Stimulated activated naive CD4-positive, alpha-beta T cell (primary cell): ENCODE results near the gene C6orf132.
A peak's percentile ranks its signal among the peaks of the same experiment; 100 is the strongest.

Experiments
- DNase-seq, 6 experiments: peaks; one replicate each; lab custom pipeline; 2025; lab: John Stamatoyannopoulos, UW

C6orf132 gene

DNA sequence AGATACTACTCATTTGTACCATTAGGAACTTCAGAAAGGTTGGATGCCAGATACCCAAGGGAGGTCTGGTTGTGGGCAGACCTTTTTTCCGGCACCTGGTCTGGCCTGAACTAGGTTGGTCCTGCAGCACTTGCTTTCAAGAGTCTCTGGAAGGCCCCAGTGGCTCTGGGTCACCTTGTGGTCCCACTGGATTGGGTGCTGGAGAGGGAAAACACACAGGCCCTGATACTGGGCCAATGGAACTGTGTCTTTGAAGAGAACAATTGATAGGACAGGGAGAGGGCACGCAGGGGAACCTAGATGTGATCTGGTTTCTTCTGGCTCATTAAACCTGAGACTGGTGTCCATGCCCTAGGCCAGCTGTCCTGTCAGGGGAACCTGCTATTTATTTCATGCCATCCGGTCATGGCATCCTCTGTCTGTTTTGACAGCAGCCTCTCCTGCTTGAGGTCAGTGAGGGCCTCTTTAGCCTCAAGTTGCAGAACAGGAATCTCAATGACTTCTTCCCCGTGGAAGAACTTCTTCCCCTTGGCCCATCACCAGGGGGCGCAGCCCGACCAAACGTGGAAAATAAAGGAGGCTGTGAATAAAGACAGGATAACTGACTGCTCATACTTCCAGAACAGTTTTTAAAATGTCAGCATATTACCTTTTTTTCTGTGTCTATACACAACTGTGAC lies 67.1 kb downstream of the C6orf132 start:
- DNase-seq = peak in 5 of 6 experiments; percentile 17 to 43 (median 24)

DNA sequence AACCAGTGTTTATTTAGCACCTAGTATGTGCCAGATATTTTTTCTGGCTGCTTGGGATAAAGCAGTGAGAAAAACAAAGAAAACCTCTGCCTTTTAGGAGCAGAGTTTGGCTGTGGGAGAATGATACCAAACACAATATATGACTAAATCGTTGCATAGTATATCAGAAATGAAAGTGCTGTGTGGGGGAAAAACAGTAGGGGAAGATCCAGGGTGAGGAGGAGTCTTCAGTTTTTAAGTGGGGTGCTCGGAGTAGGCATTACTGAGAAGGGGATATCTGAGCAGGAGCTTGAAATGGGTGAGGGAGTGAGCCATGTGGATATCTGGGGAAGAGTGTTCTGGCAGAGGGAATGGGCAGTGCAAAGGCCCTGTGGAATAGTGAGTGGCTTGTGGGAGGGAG lies 69.1 kb downstream of the C6orf132 start:
- no peak for DNase-seq

DNA sequence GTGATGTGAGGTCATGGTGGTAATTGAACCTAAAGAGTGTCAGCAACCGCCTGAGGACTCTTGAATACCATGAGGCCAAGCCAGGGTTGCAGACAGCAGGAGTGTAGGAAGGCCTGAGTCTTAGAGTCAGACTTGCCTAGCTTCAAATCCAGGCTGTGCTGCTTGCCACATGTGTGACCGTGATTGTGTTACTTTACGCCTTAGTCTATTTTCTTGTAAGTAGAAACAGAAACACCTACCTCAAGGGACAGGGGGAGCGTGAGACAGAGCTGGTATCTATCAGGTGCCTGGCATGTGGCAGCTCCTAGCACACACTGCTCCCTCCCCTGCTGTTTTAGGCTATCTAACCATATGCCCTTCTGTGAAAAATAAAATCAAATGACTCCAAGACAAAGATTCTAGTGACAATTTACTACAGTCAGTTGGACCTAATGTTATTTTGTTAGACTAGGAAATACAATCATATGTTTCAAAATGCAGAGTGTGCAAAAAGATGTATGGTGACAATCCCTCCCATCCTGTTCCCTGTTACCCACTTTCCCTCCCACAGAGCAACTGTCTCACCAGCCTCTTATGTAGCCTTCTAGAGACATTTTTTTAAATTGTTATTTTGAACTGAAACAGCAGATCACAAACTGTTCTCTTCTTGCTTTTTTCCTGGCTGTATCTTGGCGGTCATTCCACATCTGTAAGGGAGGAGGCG lies 70.4 kb downstream of the C6orf132 start:
- no peak for DNase-seq

DNA sequence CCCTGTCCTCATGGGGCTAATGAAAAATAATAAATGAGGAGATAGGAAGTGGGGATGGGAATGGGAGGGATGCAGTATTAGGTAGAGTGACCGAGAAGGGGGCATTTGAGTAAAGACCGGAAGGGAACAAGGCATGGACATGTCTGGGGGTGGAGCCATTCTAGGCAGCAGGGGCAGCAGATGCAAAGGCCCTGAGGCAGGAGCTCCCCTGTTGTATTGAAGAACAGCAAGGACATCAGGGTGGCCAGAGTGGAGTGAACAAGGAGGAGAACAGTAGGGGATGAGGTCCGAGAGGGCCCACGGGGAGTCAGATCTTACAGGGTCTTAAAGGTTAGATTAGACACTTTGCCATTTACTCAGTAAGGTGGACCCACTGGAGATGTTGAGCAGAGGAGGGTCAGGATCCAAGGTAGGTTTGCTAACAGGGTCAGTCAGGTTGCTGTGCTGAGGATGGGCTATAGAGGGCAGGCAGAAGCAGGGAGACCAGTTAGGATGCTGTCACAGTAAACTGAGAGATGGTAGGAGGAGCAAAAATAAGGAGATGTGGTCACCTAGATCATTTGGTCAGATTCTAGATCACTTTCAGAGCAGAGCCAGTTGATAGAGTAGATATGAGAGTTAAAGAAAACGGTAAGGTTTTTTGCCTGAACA lies 73.4 kb downstream of the C6orf132 start:
- no peak for DNase-seq

DNA sequence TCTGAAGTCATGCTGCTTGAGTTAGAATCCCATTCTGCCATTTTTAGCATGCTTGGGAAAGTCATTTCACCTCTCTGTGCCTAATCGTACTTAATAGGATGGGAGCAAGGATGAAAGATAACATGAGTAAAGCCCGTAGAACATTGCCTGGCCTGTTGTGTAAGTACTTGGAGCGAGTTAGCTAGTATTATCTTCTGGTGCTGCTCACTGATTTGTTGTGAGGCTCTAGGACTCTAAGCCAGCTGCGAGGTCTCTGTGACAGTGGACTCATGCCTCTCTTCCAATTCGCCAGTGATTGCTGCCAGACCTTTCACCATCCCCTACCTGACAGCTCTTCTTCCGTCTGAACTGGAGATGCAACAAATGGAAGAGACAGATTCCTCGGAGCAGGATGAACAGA lies 74.2 kb downstream of the C6orf132 start:
- no peak for DNase-seq

DNA sequence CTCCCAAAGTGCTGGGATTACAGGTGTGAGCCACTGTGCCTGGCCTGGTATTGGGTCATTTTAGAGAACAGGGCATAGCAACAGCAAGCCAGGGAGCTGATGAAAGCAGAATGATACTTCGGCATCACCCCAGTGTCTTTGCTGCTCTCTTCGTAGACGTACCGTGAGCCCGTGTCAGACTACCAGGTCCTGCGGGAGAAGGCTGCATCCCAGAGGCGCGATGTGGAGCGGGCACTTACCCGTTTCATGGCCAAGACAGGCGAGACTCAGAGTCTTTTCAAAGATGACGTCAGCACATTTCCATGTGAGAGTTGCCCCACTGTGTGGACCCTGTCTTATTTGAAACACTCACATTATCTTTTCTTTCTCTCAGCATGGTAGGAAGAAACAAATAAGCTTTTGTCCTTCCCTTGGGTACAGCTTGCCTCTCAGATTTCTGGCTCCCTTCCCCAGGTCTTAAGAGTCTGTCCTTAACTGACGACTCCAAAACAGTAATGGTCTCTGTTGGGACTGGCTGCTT lies 76.2 kb downstream of the C6orf132 start:
- DNase-seq = no peak

DNA sequence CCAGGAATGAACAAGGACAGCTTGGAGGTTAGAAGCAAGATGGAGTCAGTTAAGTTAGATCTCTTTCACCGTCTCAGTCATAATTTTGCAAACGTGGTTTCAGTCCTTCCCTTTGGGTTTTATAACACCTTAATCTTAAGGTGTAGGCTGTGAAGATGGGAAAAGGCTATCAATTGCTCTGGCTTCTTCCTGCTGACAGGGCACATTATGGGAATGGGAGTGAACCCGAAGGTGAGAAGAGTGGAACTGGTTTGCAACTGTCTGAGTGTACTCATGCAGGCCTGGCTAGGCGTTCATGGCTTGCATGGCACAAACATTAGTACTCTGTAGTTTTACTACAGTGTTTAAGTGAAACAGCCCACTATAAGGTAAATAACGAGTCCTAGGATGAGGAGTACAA lies 82.7 kb downstream of the C6orf132 start:
- no peak for DNase-seq

DNA sequence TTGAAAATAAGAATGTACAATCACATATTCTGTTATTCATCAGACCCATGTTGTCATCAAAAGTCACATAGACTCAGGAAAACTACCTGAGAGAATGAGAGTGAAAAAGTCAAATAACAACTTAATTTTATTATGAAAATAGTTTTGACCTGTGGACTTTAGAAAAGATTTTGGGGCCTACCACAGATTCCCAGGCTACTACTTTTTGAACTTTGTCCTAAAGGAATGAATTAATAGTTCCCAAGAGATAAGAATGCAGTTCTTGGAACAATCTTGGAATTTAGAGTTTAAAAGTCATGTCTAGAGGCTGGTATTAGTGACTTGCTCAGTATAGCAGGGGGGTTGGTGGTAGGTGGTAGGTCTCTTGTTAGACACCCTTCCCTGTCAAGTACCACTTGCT lies 88.8 kb downstream of the C6orf132 start:
- no peak for DNase-seq

DNA sequence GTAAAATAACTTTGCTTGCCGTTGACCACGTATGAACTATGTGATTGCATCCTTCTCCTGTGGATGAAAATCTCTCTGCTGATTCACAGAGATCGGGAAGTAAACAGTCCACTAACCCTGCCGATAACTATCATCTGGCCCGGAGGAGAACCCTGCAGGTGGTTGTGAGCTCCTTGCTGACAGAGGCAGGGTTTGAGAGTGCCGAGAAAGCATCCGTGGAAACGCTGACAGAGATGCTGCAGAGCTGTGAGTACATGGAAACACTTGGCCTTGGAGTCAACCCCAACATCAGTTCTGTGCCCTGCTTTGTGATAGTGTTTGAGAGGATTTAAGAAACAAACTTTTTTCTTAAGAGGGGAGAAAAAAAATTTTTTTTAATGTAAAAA lies 91.2 kb downstream of the C6orf132 start:
- DNase-seq = no peak
